ENCODE results near the gene KIAA1143. TPM values are rescaled to one million over a fixed set of nuclear protein-coding genes. Genes with fewer than 3 reads are reported as not detected.

KIAA1143 gene
- total and polyA plus RNA-seq, 2 of the 13 experiments (the other 11 are each of a cell fraction or from before 2014, with no cell fraction given): 9.9 to 27.2 TPM

GRCh38 chr3:44729384-44729910 is 32.0 kb downstream of the KIAA1143 start, which contains the start of gene ZNF501:
Gene ZNF501, plus strand, starts transcription at chr3:44729635. Its CDS starts 4,787 bp downstream, at chr3:44734422.
- Histone ChIP-seq H3K4me1 (ENCODE audit: insufficient read depth, low read length) (peaks cover 16% of the 10 kb centered on the region), H4K20me1 (ENCODE audit: insufficient read depth, low read length) (no peaks in the 10 kb centered on the region), H2AFZ (ENCODE audit: low read length) (peak within 1 kb of the TSS; percentile 97), H3K9me3 (ENCODE audit: low read length) (peaks cover 49% of the 10 kb centered on the region), H3K79me2 (ENCODE audit: insufficient read depth, low read length) (no peaks in the 10 kb centered on the region), H3K4me3 (replicated peaks in 1 of 3; ENCODE audit: insufficient read depth in 1 of 3, low read depth in 2 of 3, low read length in 3 of 3) (peak within 1 kb of the TSS; percentile 66 to 81 (median 76)), H3K9ac (ENCODE audit: insufficient read depth, low read depth, low read length) (peak within 1 kb of the TSS; percentile 79), H3K27ac (ENCODE audit: extremely low read length, insufficient read depth, low read length) (peak within 1 kb of the TSS; percentile 54), H3K27me3 (ENCODE audit: control insufficient read depth in 1 of 2, insufficient read depth in 2 of 2, low read length in 2 of 2) (no peaks in the 10 kb centered on the region; a peak in 1 of 5 replicates), H3K4me2 (ENCODE audit: low read depth, low read length) (peak within 1 kb of the TSS; percentile 80), H3K36me3 (replicated peaks in 1 of 2; ENCODE audit: control insufficient read depth in 1 of 2, insufficient read depth in 2 of 2, low read length in 2 of 2) (peaks cover 0 to 6% of the 10 kb centered on the region in 2 experiments; a peak in 2 of 5 replicates)
- ChIA-PET CTCF (ENCODE audit: low intra/inter-chr PET ratio, low total read pairs) (no interaction called here), POLR2A (interaction anchor here (1.0 to 2.5 kb wide), 5 partner anchors 13 to 251 kb away, joined by 3 to 26 read pairs (median 6); partner anchors contain the start of genes KIAA1143, KIF15 and ZNF660)
- BruUV-seq (replicated peaks): no TSS peak
- in situ Hi-C loops (cut with HindIII; ENCODE audit: extremely low pct_ligation_motif_present, low pct_unique_long_range_greater_than_20kb) (no loop called here), intact Hi-C loops (cut with micrococcal nuclease; ENCODE audit: unreplicated experiment) (loop anchor here (2.0 kb wide), 1 partner anchor 31 kb away; the partner anchor contains the start of genes KIAA1143 and KIF15)
- WGBS (ENCODE audit: low lambda C conversion rate): 28% methylated on average over 4 of the region's 46 CpGs
- peak; percentile 99 for ATAC-seq
- FAIRE-seq: peak; percentile 26
- DNase-seq (ENCODE audit: low spot score): peak; percentile 90
- TF ChIP-seq ZBTB44 (CRISPR knock-in tag; IDR thresholded peaks at IDR 0.05) (peak; percentile 52; the same call in 1 of the 2 replicates), ZFP91 (CRISPR knock-in tag; IDR thresholded peaks at IDR 0.05; ENCODE audit: borderline replicate concordance) (peak; percentile 95), TRAFD1 (CRISPR knock-in tag; IDR thresholded peaks at IDR 0.05; ENCODE audit: borderline replicate concordance) (no peak), STAG1 (CRISPR knock-in tag; IDR thresholded peaks at IDR 0.05) (no peak), HNF1A (IDR thresholded peaks at IDR 0.05; ENCODE audit: low read depth) (no peak), HNF1A (CRISPR knock-in tag; IDR thresholded peaks at IDR 0.05; ENCODE audit: borderline replicate concordance) (peak; percentile 65; the same call in 1 of the 2 replicates), ARNTL (CRISPR knock-in tag; IDR thresholded peaks at IDR 0.05) (no peak; the same call in 1 of the 2 replicates), ZNF441 (CRISPR knock-in tag; IDR thresholded peaks at IDR 0.05; ENCODE audit: borderline replicate concordance) (peak; percentile 51; the same call in 1 of the 2 replicates), ZNF18 (CRISPR knock-in tag; IDR thresholded peaks at IDR 0.05; ENCODE audit: insufficient replicate concordance) (no peak), NCOA5 (CRISPR knock-in tag; IDR thresholded peaks at IDR 0.05) (no peak), JUNB (CRISPR knock-in tag; IDR thresholded peaks at IDR 0.05; ENCODE audit: borderline replicate concordance) (no peak)

Data from HepG2 (cell line).